Keratinocyte (primary cell): ENCODE measurements around the gene FSD1. TPM values are rescaled to one million over a fixed set of nuclear protein-coding genes. Genes with fewer than 3 reads are reported as not detected.

ENCODE experiments used
- DNase-seq: peaks from one replicate; pipeline ENCODE4 v3.0.0-alpha.2; 2011; ENCODE audit warnings: low read depth, missing footprints, low spot score
- FAIRE-seq: peaks from 2 replicates; lab custom pipeline; 2011; peaks lifted over from hg19 to GRCh38; lab: Jason Lieb, UNC
- H2AFZ ChIP-seq: 2 replicates; pipeline ENCODE4 v1.6.0; 2012; ENCODE audit warnings: low read length, control low read depth, inconsistent platforms; ENCODE audit not compliant: control insufficient read depth
- H3K27ac ChIP-seq: 2 replicates; pipeline ENCODE4 v1.5.1; 2011; ENCODE audit warnings: low read length; ENCODE audit not compliant: control insufficient read depth, insufficient read depth
- H3K27me3 ChIP-seq: 3 replicates; pipeline ENCODE4 v1.6.0; 2011; ENCODE audit warnings: low read length; ENCODE audit not compliant: control insufficient read depth, insufficient read depth; ENCODE audit errors: extremely low read depth
- H3K36me3 ChIP-seq, 2 experiments: 2 replicates in 1 of 2; 3 replicates in 1 of 2; pipeline ENCODE4 v1.5.1; 2011; ENCODE audit warnings: low read length in 2 of 2, mild to moderate bottlenecking in 1 of 2; ENCODE audit not compliant: control insufficient read depth in 2 of 2, insufficient read depth in 2 of 2; ENCODE audit errors: extremely low read depth in 1 of 2
- H3K4me1 ChIP-seq: 3 replicates; pipeline ENCODE4 v1.5.1; 2011; ENCODE audit warnings: low read length; ENCODE audit not compliant: control insufficient read depth, insufficient read depth; ENCODE audit errors: extremely low read depth
- H3K4me2 ChIP-seq: 3 replicates; pipeline ENCODE4 v1.6.0; 2011; ENCODE audit warnings: low read depth, low read length; ENCODE audit not compliant: control insufficient read depth, insufficient read depth; ENCODE audit errors: extremely low read depth
- H3K4me3 ChIP-seq, 3 experiments: fragments of 200-600 bp in 1 of 3; sonication (generic) in 1 of 3; 2 replicates in 2 of 3; 3 replicates in 1 of 3; pipeline ENCODE4 v1.5.1; 2011 to 2016; ENCODE audit warnings: low read length in 3 of 3, mild to moderate bottlenecking in 3 of 3, control low read depth in 2 of 3, inconsistent platforms in 1 of 3, low read depth in 1 of 3, mixed read lengths in 1 of 3, mixed run types in 1 of 3, moderate library complexity in 1 of 3; ENCODE audit not compliant: control insufficient read depth in 2 of 3, insufficient read depth in 2 of 3; ENCODE audit errors: extremely low read depth in 1 of 3
- H3K79me2 ChIP-seq: 2 replicates; pipeline ENCODE4 v1.6.0; 2012; ENCODE audit warnings: low read length; ENCODE audit not compliant: control insufficient read depth, insufficient read depth
- H3K9ac ChIP-seq: 3 replicates; pipeline ENCODE4 v1.6.0; 2011; ENCODE audit warnings: low read length; ENCODE audit not compliant: control insufficient read depth, insufficient read depth; ENCODE audit errors: extremely low read depth
- H3K9me1 ChIP-seq: 3 replicates; pipeline ENCODE4 v1.6.0; 2011; ENCODE audit warnings: low read length; ENCODE audit not compliant: control insufficient read depth, insufficient read depth; ENCODE audit errors: extremely low read depth
- H3K9me3 ChIP-seq: 2 replicates; pipeline ENCODE4 v1.5.1; 2012; ENCODE audit warnings: low read depth, low read length; ENCODE audit not compliant: control insufficient read depth
- H4K20me1 ChIP-seq: 3 replicates; pipeline ENCODE4 v1.6.0; 2011; ENCODE audit warnings: low read length; ENCODE audit not compliant: control insufficient read depth, insufficient read depth; ENCODE audit errors: extremely low read depth
- EZH2 ChIP-seq: IDR thresholded peaks from one replicate; pipeline ENCODE4 v1.6.1; 2012; ENCODE audit warnings: inconsistent platforms, mild to moderate bottlenecking, low read length, moderate library complexity
- dilution Hi-C: fragments of 300-500 bp; cut with MboI; formaldehyde crosslinking; loops from one replicate; pipeline ENCODE4 v1.7.0; 2020; ENCODE audit warnings: low sequenced_read_pairs; ENCODE audit not compliant: extremely low pct_ligation_motif_present
- polyA plus RNA-seq, 5 experiments: library from polyadenylated mRNA; depleted of rRNA in 3 of 5; stranded (reverse) in 3 of 5; stranded (forward) in 1 of 5; unstranded in 1 of 5; fragments of >200 nt; gene quantifications; 1 replicate in 1 of 5; 2 replicates in 3 of 5; 3 replicates in 1 of 5; pipeline versions ENCODE4 v1.2.1 to v1.2.3, GENCODE V29; 2011 to 2012; ENCODE audit warnings: missing spikeins in 2 of 5, low read depth in 1 of 5, low replicate concordance in 1 of 5
- TF ChIP-seq, protein P1 (sequence below), 3 experiments: IDR thresholded peaks in 1 of 3; conservative IDR thresholded peaks in 1 of 3; optimal IDR thresholded peaks in 1 of 3; 2 replicates in 2 of 3; 3 replicates in 1 of 3; pipeline versions ENCODE3 to v1.5.1; 2011; ENCODE audit warnings: low read length in 3 of 3, mild to moderate bottlenecking in 3 of 3, moderate library complexity in 2 of 3, control low read depth in 1 of 3, inconsistent platforms in 1 of 3; ENCODE audit not compliant: insufficient read depth in 2 of 3; ENCODE audit errors: extremely low read depth in 1 of 3

Gene FSD1
- polyA plus RNA-seq, 1 donor (not counting 4 experiments of a cell fraction or from before 2014, with no cell fraction given), result 0.49 TPM

DNA sequence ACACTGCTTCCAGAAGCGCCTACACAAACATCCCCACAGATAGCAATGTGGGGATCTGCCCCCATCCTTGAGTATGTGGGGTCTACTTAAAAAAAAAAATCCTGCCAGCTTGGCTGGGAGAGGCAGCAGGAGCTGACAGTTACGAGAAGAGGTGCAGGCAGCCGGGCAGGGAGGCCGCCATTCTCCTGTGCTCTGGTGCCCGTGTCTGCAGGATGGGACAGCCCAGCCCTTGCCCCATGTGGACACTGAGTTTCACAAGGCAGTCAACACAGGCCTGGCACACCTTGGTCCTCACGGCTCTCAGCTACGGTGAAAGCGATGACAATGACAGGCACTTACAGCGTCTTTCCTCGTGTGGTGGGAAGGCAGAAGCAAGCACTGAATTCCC, 62.9 kb downstream of the FSD1 start:
- Histone ChIP-seq H3K9me1 (no peaks in the 10 kb centered on the region), H3K36me3 (peaks cover 28 to 33% of the 10 kb centered on the region in 2 experiments), H2AFZ (no peak overlapping the region), H4K20me1 (no peaks in the 10 kb centered on the region), H3K9me3 (no peaks in the 10 kb centered on the region), H3K4me2 (no peak overlapping the region), H3K27ac (no peak overlapping the region), H3K27me3 (no peaks in the 10 kb centered on the region), H3K79me2 (peaks cover 39% of the 10 kb centered on the region), H3K4me1 (peaks cover 24% of the 10 kb centered on the region), H3K4me3 (no peak overlapping the region), H3K9ac (no peak overlapping the region)
- dilution Hi-C loops, result no loop called here
- no peak for DNase-seq
- no peak for TF ChIP-seq EZH2
- TF ChIP-seq, protein P1, sequence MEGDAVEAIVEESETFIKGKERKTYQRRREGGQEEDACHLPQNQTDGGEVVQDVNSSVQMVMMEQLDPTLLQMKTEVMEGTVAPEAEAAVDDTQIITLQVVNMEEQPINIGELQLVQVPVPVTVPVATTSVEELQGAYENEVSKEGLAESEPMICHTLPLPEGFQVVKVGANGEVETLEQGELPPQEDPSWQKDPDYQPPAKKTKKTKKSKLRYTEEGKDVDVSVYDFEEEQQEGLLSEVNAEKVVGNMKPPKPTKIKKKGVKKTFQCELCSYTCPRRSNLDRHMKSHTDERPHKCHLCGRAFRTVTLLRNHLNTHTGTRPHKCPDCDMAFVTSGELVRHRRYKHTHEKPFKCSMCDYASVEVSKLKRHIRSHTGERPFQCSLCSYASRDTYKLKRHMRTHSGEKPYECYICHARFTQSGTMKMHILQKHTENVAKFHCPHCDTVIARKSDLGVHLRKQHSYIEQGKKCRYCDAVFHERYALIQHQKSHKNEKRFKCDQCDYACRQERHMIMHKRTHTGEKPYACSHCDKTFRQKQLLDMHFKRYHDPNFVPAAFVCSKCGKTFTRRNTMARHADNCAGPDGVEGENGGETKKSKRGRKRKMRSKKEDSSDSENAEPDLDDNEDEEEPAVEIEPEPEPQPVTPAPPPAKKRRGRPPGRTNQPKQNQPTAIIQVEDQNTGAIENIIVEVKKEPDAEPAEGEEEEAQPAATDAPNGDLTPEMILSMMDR (optimal IDR thresholded peaks at IDR 0.05 in 1 of 3, IDR thresholded peaks at IDR 0.05 in 1 of 3, conservative IDR thresholded peaks at IDR 0.05 in 1 of 3; ENCODE audit: extremely low read depth in 1 of 3, insufficient read depth in 2 of 3, low read length in 3 of 3), result no peak
- no peak for FAIRE-seq

DNA sequence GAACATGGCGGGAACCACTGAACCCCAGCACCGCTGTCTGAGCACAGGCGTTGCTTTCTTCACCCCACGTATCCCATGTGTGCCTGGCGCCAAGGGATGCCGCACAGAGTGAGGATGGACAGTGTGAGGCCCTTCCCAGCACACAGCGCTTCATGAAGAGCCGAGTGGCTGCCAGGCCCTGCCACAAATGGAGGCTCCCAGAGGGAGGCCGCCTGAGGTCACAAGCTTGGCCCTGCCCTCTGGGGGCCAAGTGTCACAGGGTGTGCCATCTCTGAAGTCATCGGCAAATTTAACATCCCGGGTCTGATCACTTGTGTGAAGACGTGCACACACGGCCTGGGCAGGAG, 63.4 kb downstream of the FSD1 start:
- TF ChIP-seq, protein P1 (optimal IDR thresholded peaks at IDR 0.05 in 1 of 3, IDR thresholded peaks at IDR 0.05 in 1 of 3, conservative IDR thresholded peaks at IDR 0.05 in 1 of 3; ENCODE audit: extremely low read depth in 1 of 3, insufficient read depth in 2 of 3, low read length in 3 of 3), result no peak
- no peak for TF ChIP-seq EZH2
- peaks cover 24% of the 10 kb centered on the region for H3K4me1 ChIP-seq
- H3K79me2 ChIP-seq, result peaks cover 43% of the 10 kb centered on the region
- no peak overlapping the region for H3K9ac ChIP-seq
- H3K4me3 ChIP-seq, result no peak overlapping the region
- H3K4me2 ChIP-seq, result no peak overlapping the region
- H2AFZ ChIP-seq, result no peak overlapping the region
- dilution Hi-C loops, result no loop called here
- H3K9me1 ChIP-seq, result no peaks in the 10 kb centered on the region
- FAIRE-seq, result no peak
- DNase-seq, result no peak
- no peaks in the 10 kb centered on the region for H3K9me3 ChIP-seq
- no peak overlapping the region for H3K27ac ChIP-seq
- no peaks in the 10 kb centered on the region for H4K20me1 ChIP-seq
- H3K27me3 ChIP-seq, result no peaks in the 10 kb centered on the region
- H3K36me3 ChIP-seq, result peaks cover 28 to 30% of the 10 kb centered on the region in 2 experiments
